Peyer's patch (tissue), 4 donors: ENCODE data around the gene RIMBP3C.
"Not testable (repeated sequence)": the region's sequence is repeated elsewhere in the genome, so short reads cannot be mapped to it uniquely, and the experiment has no call there.

Experiments
- POLR2A ChIP-seq, 2 donors: fragments of 450-650 bp; IDR thresholded peaks; one replicate each; pipeline ENCODE4 v1.5.1; 2017; ENCODE audit warnings: antibody characterized with exemption in 2 of 2, mild to moderate bottlenecking in 2 of 2, moderate library complexity in 2 of 2
- TF ChIP-seq, protein P1 (sequence below), 6 experiments: fragments of 450-650 bp in 4 of 6; fragments of 200-600 bp in 2 of 6; sonication (generic) in 1 of 6; IDR thresholded peaks; one replicate each; pipeline ENCODE4 v1.5.1; 2017 to 2019; ENCODE audit warnings: antibody characterized with exemption in 6 of 6, mild to moderate bottlenecking in 3 of 6, moderate library complexity in 1 of 6

DNA sequence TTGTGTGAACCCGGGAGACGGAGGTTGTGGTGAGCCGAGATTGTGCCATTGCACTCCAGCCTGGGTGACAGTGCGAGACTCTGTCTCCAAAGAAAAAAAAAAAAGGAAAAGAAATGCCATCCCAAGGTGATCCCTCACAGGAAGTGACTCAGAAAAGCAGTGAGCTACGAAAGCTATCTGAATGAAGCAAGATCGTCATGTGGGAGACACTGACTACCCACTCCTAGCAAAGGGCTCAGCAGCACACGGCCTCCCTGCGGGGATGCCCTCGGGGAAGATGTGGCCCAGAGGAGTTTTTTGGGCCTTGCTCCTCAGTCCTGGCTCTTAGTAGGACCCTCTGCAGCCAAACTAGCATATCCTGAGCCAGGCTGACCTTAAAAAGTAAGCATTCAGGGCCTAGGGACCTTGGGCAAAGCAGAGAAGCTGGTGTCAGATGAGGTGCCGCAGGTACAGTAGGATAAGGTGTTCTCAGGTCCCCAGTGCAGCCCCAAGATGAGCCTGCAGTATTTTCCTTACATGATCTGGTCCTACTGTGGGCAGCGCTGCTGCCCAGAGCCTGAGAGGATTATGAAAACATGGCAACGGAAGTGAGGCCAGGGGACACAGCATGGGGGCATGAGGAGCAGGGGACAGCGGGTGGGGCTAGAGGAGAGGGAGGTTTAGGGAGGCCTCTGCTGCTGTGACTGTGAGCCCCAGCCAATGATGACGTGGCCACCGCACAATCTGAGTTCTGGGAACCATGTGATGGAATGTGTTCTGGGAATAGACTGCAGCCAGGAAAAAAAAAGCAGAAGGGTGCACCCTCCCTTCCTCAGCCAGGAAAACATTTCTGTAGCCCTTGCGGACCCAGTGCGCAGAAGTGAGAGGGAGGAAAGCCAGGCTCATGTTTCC lies 6.6 kb downstream of the RIMBP3C start:
- TF ChIP-seq, protein P1, sequence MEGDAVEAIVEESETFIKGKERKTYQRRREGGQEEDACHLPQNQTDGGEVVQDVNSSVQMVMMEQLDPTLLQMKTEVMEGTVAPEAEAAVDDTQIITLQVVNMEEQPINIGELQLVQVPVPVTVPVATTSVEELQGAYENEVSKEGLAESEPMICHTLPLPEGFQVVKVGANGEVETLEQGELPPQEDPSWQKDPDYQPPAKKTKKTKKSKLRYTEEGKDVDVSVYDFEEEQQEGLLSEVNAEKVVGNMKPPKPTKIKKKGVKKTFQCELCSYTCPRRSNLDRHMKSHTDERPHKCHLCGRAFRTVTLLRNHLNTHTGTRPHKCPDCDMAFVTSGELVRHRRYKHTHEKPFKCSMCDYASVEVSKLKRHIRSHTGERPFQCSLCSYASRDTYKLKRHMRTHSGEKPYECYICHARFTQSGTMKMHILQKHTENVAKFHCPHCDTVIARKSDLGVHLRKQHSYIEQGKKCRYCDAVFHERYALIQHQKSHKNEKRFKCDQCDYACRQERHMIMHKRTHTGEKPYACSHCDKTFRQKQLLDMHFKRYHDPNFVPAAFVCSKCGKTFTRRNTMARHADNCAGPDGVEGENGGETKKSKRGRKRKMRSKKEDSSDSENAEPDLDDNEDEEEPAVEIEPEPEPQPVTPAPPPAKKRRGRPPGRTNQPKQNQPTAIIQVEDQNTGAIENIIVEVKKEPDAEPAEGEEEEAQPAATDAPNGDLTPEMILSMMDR (IDR thresholded peaks at IDR 0.05), result not testable (repeated sequence)
- not testable (repeated sequence) for TF ChIP-seq POLR2A (IDR thresholded peaks at IDR 0.05)
